NCI-H2227 (cell line): ENCODE measurements around the gene SFPQ.
"Not testable (repeated sequence)": the region's sequence is repeated elsewhere in the genome, so short reads cannot be mapped to it uniquely, and the experiment has no call there.

ENCODE experiments used
- DNase-seq: peaks from one replicate; lab custom pipeline; 2025; ENCODE audit not compliant: unreplicated experiment; lab: John Stamatoyannopoulos, UW

The SFPQ gene

GRCh38 chr1:35188578-35189392 is 4.2 kb downstream of the SFPQ start:
- DNase-seq: no peak

DNA sequence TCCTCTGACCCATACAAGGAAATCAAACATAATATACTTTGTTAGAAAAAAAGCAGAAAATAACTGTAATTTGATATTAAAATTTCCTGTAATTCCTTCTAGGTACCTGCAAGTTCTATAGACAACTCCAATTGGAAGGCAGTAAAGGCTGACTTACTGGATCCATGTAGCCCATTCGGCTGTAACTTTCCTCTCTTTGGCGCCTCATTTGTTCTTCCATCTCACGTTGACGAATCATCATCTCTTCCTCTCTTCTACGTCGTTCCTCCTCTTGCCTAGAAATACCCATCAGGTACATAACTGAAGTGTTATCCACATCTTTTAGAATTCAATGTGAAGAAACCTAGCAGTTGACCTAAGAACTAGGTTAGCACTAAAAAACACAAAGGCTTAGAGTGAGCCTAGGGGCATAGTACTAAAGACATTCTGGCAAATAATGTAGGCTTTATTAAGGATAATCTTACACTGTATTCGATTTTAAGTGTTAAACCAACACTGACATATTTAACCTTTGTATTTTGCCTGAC is 5.1 kb downstream of the SFPQ start:
- DNase-seq: no peak

DNA sequence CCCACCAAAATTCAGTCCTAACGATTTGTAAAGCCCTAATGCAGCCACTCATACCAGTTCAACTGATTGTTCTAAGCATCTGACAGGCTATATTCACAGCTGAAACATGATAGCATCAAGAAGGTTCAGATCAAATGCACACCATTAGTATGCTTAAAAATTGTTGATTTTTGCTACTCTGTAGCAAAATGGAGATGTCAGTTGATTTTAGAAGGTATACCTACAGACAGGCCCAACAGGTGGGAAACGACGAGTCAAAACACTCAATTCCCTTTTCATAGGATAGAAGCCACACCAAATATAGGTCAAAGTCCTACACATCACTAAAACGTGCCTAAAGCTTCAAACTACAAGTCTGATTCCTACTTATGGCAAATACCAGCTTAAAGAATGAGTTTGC is 6.7 kb downstream of the SFPQ start:
- no peak for DNase-seq

DNA sequence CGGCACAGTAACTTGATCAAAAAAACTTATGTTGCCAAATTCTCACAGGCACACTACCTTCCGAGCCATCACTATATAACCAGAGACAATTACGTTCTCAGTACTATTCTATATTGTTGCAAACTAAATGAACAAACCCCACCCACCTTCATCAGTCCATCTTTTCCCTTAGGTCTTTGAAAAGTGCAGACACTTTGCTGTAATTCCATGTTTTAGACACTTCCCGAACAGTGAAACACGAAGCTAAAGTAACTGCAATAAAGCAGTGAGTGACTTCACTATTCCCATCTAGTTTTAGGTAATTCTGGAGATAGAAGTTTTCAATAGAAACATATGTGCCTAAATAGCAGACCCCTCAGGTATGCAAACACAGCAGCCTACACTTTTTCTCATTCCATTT is 7.7 kb downstream of the SFPQ start:
- no peak for DNase-seq

- DNase-seq: no peak
Measured at GRCh38 chr1:35184495-35185199, 8.3 kb downstream of the SFPQ start.

- no peak for DNase-seq
Measured at GRCh38 chr1:35181790-35182455, 11.0 kb downstream of the SFPQ start.

GRCh38 chr1:35180776-35181374 is 12.1 kb downstream of the SFPQ start:
- no peak for DNase-seq

GRCh38 chr1:35179908-35180307 is 13.0 kb downstream of the SFPQ start:
- no peak for DNase-seq

DNA sequence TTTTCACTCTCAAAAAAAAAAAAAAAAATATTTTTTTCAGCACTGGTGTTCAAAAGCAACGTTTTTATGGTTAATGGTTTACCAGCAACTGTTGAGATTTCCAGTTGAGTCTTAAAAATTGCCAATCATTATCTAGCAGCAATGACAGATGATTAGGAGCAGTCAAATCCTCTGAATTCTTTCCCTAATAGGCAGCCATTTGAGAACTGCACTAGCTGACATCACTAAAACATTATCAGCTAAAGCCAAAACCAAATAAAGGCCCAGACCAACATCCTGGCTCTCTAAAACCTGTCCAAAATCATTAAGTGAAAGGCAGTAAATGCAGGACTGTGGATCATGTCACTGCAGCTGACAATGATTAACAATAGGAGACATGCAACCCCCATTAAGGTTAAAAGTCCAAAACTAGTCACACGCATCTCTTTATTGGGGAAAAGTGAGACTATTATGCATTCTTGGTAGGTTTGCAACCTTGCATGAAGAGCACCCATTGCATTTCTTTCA is 14.0 kb downstream of the SFPQ start:
- DNase-seq: no peak

DNA sequence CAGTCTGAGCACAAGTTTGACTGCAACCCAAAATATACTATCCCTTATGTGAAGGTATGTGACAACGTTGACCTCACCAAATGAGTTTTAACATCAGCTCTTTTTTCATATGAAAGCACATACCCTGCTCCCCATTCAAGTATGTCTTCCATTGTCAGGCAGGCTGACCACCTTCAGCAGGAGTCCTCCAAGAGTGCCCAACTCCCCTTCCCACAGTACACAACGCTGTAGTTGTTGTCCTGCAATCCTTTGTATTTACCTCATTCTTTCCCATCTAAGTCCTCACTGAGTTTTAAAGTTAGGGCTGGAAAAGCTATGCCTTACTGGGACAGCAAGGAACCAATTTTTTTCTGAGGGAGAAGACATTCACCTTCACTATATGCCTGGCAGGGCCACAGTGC is 14.7 kb downstream of the SFPQ start:
- no peak for DNase-seq

GRCh38 chr1:35177237-35177786 is 15.6 kb downstream of the SFPQ start:
- no peak for DNase-seq

GRCh38 chr1:35175602-35176001 is 17.3 kb downstream of the SFPQ start:
- no peak for DNase-seq

DNA sequence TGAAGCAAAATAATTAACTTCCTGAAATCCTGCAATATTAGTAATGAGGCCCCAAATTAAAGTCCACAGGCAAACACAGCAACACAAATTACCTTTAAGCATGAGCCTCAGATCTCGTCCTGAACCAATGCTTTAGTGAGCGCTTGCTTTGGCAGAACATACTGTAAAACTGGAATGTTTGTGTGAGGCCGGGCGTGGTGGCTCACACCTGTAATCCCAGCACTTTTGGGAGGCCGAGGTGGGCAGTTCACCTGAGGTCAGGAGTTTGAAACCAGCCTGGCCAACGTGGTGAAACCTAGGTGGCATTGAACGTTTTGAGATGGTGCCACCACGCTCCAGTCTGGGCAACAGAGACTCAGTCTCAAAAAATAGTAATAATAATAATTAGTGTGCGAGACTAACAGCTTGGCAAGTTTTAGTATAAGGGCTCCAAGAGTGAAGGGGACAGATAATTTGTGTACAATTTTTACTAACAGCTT is 17.8 kb downstream of the SFPQ start:
- DNase-seq: no peak

DNA sequence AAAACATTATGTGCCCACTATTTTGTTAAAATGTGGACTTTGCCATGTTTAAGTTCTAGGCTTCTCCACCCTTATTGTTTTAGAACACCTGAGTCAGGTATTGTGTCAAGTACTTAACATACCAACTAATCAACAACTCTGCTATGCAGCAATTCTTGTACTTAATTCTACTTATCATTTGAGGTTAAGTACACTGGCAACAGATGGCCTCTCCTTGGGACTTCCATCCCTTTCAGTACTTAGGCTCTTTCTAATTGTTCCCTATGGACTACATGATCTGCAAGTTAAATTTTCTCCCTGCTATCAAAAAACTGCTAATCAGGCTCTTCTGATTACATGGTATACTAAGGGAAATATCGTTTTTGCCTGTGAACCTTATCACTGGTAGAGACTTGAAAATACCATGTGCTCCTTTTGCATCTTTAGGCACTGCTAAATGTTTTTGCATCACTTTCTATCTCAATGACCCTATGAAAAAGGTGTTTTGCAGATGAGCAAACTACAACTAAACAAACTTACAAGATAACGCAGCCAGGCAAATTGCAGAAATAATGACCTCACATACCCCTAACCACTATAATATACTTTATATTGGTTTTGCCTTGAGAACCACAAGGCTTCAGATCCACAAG is 18.9 kb downstream of the SFPQ start:
- no peak for DNase-seq

DNA sequence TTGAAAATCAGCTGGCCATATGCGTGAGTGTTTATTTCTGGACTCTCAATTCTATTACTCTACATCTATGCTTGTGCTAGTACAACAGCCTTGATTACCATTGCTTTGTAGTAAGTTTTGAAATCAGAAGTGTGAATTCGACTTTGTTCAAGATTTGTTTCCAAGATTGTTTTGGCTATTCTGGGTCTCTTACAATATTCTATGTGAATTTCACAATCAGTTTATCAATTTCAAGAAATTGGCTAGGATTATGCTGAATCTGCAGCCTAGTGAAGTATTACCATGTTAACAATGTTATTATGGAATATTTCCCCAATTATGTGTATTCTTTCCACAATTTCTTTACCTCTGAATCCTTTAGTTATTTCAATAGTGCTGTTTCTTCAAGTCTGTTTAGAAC is 19.5 kb downstream of the SFPQ start:
- no peak for DNase-seq

DNA sequence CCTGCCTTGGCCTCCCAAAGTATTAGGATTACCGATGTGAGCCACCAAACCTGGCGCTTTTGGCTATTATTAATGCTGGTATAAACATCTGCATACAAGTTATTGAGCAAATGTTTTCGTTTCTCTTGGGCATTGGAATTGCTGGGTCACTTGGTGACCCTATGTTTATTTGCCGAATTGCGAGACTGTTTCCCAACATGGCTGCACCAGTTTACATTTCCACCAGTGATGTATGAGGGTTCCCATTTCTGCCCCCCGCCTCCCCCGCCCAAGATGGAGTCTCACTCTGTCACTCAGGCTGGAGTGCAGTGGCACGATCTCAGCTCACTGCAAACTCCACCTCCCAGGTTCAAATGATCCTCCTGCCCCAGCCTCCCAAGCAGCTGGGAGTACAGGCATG is 20.9 kb downstream of the SFPQ start:
- DNase-seq: no peak

DNA sequence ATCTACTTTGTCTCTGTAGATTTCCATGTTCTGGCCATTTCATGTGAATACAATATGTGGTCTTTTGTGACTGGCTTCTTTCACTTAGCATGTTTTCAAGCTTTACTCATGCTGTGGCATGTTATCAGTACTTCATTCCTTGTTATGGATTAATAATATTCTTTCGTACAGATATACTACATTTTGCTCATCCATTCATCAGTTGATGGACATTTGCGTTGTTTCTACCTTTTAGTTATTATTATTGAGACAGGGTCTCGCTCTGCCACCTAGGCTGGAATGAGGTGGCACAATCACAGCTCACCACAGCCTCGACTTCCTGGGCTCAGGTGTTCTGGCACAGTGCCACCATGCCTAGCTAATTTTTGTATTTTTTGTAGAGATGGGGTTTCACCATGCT is 21.4 kb downstream of the SFPQ start:
- no peak for DNase-seq

GRCh38 chr1:35164893-35165292 is 28.1 kb downstream of the SFPQ start:
- peak; percentile 20 for DNase-seq

- no peak for DNase-seq
Measured at GRCh38 chr1:35151220-35151619, 41.7 kb downstream of the SFPQ start.

GRCh38 chr1:35145892-35146549 is 46.9 kb downstream of the SFPQ start:
- not testable (repeated sequence) for DNase-seq
